Esophagus muscularis mucosa (tissue), 4 donors: Measurements from ENCODE around the gene RNF8.

Experiments
- CTCF ChIP-seq, 3 experiments: fragments of 200-600 bp in 2 of 3; fragments of 450-650 bp in 1 of 3; sonication (generic) in 2 of 3; IDR thresholded peaks; one replicate each; pipeline ENCODE4 v1.5.1; 2017 to 2019; ENCODE audit warnings: antibody characterized with exemption in 3 of 3, mild to moderate bottlenecking in 2 of 3, moderate library complexity in 1 of 3
- EP300 ChIP-seq: sonication (generic); formaldehyde crosslinking; IDR thresholded peaks from one replicate; pipeline ENCODE4 v1.6.1; 2017; ENCODE audit warnings: antibody characterized with exemption
- POLR2A ChIP-seq: fragments of 450-650 bp; IDR thresholded peaks from one replicate; pipeline ENCODE4 v1.6.1; 2017; ENCODE audit warnings: antibody characterized with exemption, moderate library complexity, mild to moderate bottlenecking, low read depth
- POLR2AphosphoS5 ChIP-seq, 2 donors: sonication (generic); formaldehyde crosslinking; IDR thresholded peaks; one replicate each; pipeline ENCODE4 v1.6.1; 2017; ENCODE audit warnings: antibody characterized with exemption in 2 of 2

- TF ChIP-seq CTCF (IDR thresholded peaks at IDR 0.05) (no peak), EP300 (no peak), POLR2A (no peak), POLR2AphosphoS5 (IDR thresholded peaks at IDR 0.05) (no peak)
Observed at GRCh38 chr6:37406726-37407341, 53.1 kb downstream of the RNF8 start.
